Loucy (cell line): ENCODE data around the gene ACER3.

ENCODE experiments used
- EZH2phosphoT487 ChIP-seq: fragments of 200-600 bp; IDR thresholded peaks from 2 replicates; pipeline ENCODE4 v1.6.1; 2018; ENCODE audit warnings: antibody characterized with exemption, mild to moderate bottlenecking, moderate library complexity, borderline replicate concordance
- TF ChIP-seq, protein P1 (sequence below): fragments of 200-600 bp; sonication (generic); conservative IDR thresholded peaks from 2 replicates; pipeline ENCODE4 v1.5.1; 2014; ENCODE audit warnings: mild to moderate bottlenecking, antibody characterized with exemption, low read length

GRCh38 chr11:77040401-77040777 is 179.7 kb downstream of the ACER3 start:
- TF ChIP-seq, protein P1, sequence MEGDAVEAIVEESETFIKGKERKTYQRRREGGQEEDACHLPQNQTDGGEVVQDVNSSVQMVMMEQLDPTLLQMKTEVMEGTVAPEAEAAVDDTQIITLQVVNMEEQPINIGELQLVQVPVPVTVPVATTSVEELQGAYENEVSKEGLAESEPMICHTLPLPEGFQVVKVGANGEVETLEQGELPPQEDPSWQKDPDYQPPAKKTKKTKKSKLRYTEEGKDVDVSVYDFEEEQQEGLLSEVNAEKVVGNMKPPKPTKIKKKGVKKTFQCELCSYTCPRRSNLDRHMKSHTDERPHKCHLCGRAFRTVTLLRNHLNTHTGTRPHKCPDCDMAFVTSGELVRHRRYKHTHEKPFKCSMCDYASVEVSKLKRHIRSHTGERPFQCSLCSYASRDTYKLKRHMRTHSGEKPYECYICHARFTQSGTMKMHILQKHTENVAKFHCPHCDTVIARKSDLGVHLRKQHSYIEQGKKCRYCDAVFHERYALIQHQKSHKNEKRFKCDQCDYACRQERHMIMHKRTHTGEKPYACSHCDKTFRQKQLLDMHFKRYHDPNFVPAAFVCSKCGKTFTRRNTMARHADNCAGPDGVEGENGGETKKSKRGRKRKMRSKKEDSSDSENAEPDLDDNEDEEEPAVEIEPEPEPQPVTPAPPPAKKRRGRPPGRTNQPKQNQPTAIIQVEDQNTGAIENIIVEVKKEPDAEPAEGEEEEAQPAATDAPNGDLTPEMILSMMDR, result no peak
- TF ChIP-seq EZH2phosphoT487, result no peak
